Measurements from ENCODE around the gene PRKCA.

GRCh38 chr17:66779237-66779606 is 476.8 kb downstream of the PRKCA start:
- TF ChIP-seq CTCF (conservative IDR thresholded peaks at IDR 0.05; ENCODE audit: low read depth in 2 of 2) (no peak), EZH2 (IDR thresholded peaks at IDR 0.05; ENCODE audit: low read depth, unreplicated experiment) (no peak), POLR2AphosphoS5 (IDR thresholded peaks at IDR 0.05; ENCODE audit: low read depth) (no peak), JUNB (IDR thresholded peaks at IDR 0.05; ENCODE audit: unreplicated experiment) (no peak), EZH2phosphoT487 (IDR thresholded peaks at IDR 0.05; ENCODE audit: unreplicated experiment) (no peak), REST (IDR thresholded peaks at IDR 0.05; ENCODE audit: unreplicated experiment) (no peak), ZNF331 (CRISPR knock-in tag; IDR thresholded peaks at IDR 0.05; ENCODE audit: low read depth) (no peak), CREB1 (CRISPR knock-in tag; IDR thresholded peaks at IDR 0.05; ENCODE audit: low read depth) (no peak), STAT1 (IDR thresholded peaks at IDR 0.05; ENCODE audit: unreplicated experiment) (no peak)
